Measurements from ENCODE around the gene SPIN2A. TPM values are rescaled to one million over a fixed set of nuclear protein-coding genes. Genes with fewer than 3 reads are reported as not detected.
"Not testable (repeated sequence)": the region's sequence is repeated elsewhere in the genome, so short reads cannot be mapped to it uniquely, and the experiment has no call there.

SPIN2A gene
- total and polyA plus RNA-seq, 2 of the 13 experiments (the other 11 are each of a cell fraction or from before 2014, with no cell fraction given): 0.44 to 0.60 TPM

DNA sequence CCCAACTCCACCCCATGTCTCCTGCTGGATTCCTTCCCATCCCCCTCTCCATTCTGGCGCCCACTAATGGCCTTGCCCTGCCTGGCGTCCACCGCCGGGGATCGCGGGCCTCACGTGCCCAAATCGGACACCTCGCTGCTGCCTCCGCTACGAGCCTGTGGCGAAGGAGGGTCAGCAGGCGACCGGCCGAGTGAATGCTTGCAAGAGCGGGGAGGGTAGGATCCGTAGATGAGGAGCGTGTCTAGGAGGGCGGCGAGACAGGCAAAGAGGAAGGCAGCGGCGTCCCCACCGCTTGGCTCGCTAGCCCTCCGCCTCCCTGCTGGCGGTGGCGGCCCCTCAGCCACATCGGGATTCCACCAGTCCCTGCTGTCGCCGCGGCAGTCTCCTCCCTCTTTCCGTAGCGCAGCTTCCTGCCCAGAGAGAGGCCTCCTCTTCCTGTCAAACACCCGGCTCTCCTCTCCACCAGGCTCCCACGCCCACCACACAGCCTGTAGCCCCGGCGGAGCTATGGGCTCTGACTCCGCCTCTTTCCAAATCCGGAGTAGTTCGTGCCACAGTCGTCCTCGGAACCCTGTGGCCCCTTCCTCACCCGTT, 15.9 kb downstream of the SPIN2A start, which contains the start of gene SPIN2B (continued):
- TF ChIP-seq, protein P1, sequence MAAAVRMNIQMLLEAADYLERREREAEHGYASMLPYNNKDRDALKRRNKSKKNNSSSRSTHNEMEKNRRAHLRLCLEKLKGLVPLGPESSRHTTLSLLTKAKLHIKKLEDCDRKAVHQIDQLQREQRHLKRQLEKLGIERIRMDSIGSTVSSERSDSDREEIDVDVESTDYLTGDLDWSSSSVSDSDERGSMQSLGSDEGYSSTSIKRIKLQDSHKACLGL (CRISPR knock-in tag; IDR thresholded peaks at IDR 0.05): peak; percentile 58; the same call in 1 of the 2 replicates
- TF ChIP-seq ZFY (CRISPR knock-in tag; IDR thresholded peaks at IDR 0.05) (peak; percentile 74), ZNF30 (CRISPR knock-in tag; IDR thresholded peaks at IDR 0.05) (no peak), FOXC1 (CRISPR knock-in tag; IDR thresholded peaks at IDR 0.05; ENCODE audit: borderline replicate concordance) (0 out of 2 replicates have a peak, but pooled peaks have one; percentile 34), SP2 (CRISPR knock-in tag; IDR thresholded peaks at IDR 0.05) (peak; percentile 48; the same call in 1 of the 2 replicates), BORCS8-MEF2B (CRISPR knock-in tag; IDR thresholded peaks at IDR 0.05) (peak; percentile 72; the same call in 1 of the 2 replicates)
- TF ChIP-seq, protein P2, sequence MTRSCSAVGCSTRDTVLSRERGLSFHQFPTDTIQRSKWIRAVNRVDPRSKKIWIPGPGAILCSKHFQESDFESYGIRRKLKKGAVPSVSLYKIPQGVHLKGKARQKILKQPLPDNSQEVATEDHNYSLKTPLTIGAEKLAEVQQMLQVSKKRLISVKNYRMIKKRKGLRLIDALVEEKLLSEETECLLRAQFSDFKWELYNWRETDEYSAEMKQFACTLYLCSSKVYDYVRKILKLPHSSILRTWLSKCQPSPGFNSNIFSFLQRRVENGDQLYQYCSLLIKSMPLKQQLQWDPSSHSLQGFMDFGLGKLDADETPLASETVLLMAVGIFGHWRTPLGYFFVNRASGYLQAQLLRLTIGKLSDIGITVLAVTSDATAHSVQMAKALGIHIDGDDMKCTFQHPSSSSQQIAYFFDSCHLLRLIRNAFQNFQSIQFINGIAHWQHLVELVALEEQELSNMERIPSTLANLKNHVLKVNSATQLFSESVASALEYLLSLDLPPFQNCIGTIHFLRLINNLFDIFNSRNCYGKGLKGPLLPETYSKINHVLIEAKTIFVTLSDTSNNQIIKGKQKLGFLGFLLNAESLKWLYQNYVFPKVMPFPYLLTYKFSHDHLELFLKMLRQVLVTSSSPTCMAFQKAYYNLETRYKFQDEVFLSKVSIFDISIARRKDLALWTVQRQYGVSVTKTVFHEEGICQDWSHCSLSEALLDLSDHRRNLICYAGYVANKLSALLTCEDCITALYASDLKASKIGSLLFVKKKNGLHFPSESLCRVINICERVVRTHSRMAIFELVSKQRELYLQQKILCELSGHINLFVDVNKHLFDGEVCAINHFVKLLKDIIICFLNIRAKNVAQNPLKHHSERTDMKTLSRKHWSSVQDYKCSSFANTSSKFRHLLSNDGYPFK (CRISPR knock-in tag; IDR thresholded peaks at IDR 0.05; ENCODE audit: borderline replicate concordance): peak; percentile 71; the same call in 1 of the 2 replicates

DNA sequence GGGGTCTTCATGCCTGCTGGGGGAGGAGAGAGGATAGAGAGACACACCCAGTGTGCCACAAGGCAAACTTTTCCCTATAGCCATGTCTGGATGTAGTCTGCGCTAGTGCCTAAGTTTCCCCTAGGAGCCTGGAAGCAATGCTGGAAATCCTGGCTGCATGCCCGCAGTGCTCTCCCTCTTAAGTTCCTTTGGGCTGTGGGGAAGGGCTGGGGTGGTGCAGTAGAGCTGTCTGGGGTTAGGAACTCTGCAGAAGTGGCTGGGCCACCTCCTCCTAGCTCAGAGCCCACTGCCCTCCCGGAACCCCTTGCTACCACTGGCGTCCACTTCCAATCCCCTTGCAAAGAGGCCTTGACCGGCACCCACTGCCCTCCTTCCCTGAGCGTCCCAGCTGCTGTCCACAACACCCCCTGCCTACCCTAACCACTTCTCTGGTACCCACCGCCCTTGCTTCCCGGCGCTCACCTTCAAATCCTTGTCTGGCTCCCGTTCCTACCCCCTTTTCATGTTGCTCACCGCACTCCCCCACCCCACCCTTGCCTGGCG, 16.5 kb downstream of the SPIN2A start:
- FAIRE-seq; H3K4me1 ChIP-seq (ENCODE audit: insufficient read depth, low read length); H3K27me3 ChIP-seq (ENCODE audit: control insufficient read depth in 1 of 2, insufficient read depth in 2 of 2, low read length in 2 of 2); H3K79me2 ChIP-seq (ENCODE audit: insufficient read depth, low read length); H4K20me1 ChIP-seq (ENCODE audit: insufficient read depth, low read length); CTCF ChIA-PET (ENCODE audit: low intra/inter-chr PET ratio, low total read pairs); H3K9me3 ChIP-seq (ENCODE audit: low read length); H3K36me3 ChIP-seq (replicated peaks in 1 of 2; ENCODE audit: control insufficient read depth in 1 of 2, insufficient read depth in 2 of 2, low read length in 2 of 2); H2AFZ ChIP-seq (ENCODE audit: low read length); DNase-seq (ENCODE audit: low spot score); in situ Hi-C loops (cut with HindIII; ENCODE audit: extremely low pct_ligation_motif_present, low pct_unique_long_range_greater_than_20kb): not testable (repeated sequence)
- Histone ChIP-seq H3K9ac (ENCODE audit: insufficient read depth, low read depth, low read length) (peak overlapping the region; percentile 80), H3K4me3 (replicated peaks in 1 of 3; ENCODE audit: insufficient read depth in 1 of 3, low read depth in 2 of 3, low read length in 3 of 3) (peak overlapping the region; percentile 45 to 80 (median 59); a peak in 5 of 6 replicates), H3K4me2 (ENCODE audit: low read depth, low read length) (peak overlapping the region; percentile 51), H3K27ac (ENCODE audit: extremely low read length, insufficient read depth, low read length) (peak overlapping the region; percentile 85)
- whole genome bisulfite sequencing (ENCODE audit: low lambda C conversion rate): 0% methylated on average over 7 of the region's 12 CpGs
- TSS peak; percentile 49 for BruUV-seq (replicated peaks)
- peak; percentile 19; the same call in 2 of the 3 replicates for ATAC-seq
- POLR2A ChIA-PET: interaction anchor here (1.1 kb wide), 1 partner anchor 125 kb away, joined by 8 read pairs; the partner anchor contains the start of gene SPIN3
- intact Hi-C loops (cut with micrococcal nuclease; ENCODE audit: unreplicated experiment): loop anchor here (10.0 kb wide), 1 partner anchor 126 kb away; the partner anchor contains the start of gene SPIN3
